ENCODE results near the gene HPCA. TPM values are rescaled to one million over a fixed set of nuclear protein-coding genes. Genes with fewer than 3 reads are reported as not detected.

The HPCA gene
- total RNA-seq, 4 donors from 2014 or later: 1.2 TPM; not detected in 3

GRCh38 chr1:32884726-32885125, 1.6 kb upstream of the HPCA start:
- no peak for TF ChIP-seq CTCF (IDR thresholded peaks at IDR 0.05)
- DNase-seq (ENCODE audit: low spot score) (no peak), ATAC-seq (ENCODE audit: low FRiP score) (no peak)

DNA sequence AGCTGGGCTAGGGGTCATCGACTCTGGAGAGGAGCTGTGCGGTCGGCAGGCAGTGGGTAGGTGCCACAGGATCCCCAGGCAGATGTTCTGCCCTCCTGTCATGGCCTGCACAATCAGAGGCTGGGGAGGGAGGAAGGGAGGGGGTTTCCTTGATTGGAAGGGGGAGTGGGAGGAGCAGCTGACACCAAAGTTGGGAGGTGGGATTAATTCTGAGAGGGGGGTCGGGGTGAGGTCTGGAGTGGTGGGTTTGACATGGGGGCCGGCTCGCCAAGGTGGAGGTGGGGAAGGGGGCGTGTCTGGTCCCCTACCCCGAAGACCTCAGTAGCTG, 651 bp upstream of the HPCA start:
- no peak for DNase-seq (ENCODE audit: low spot score)
- ATAC-seq (ENCODE audit: low FRiP score): no peak
- TF ChIP-seq CTCF (IDR thresholded peaks at IDR 0.05): no peak

- DNase-seq (ENCODE audit: low spot score): no peak
- no peak for TF ChIP-seq CTCF (IDR thresholded peaks at IDR 0.05)
- no peak for ATAC-seq (ENCODE audit: low FRiP score)
Observed at GRCh38 chr1:32886828-32887414, 630 bp downstream of the HPCA start.

DNA sequence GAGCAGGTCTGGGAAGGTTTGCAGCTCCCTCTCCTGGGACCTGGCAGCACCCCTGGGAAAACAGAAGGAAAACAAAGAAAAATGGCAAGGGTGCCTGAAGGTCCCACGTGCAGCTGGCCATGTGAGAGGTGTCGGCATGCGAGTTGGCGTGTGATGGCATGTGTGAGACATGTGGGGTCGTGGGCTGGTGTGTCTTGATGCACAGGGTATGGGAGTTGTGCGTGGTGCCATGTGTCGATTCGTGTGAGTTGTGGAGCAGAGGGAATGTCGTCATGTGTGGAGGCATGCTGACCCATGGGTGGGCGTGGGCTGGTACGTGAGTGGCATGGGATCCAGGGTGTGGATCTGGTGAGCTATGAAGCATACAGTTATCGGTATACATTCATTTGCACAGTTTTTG, 1.3 kb downstream of the HPCA start:
- DNase-seq (ENCODE audit: low spot score) (no peak), ATAC-seq (ENCODE audit: low FRiP score) (no peak)
- no peak for TF ChIP-seq CTCF (IDR thresholded peaks at IDR 0.05)

- no peak for ATAC-seq (ENCODE audit: low FRiP score)
- no peak for DNase-seq (ENCODE audit: low spot score)
- TF ChIP-seq CTCF (IDR thresholded peaks at IDR 0.05): no peak
Observed at GRCh38 chr1:32888134-32888533, 1.8 kb downstream of the HPCA start.

DNA sequence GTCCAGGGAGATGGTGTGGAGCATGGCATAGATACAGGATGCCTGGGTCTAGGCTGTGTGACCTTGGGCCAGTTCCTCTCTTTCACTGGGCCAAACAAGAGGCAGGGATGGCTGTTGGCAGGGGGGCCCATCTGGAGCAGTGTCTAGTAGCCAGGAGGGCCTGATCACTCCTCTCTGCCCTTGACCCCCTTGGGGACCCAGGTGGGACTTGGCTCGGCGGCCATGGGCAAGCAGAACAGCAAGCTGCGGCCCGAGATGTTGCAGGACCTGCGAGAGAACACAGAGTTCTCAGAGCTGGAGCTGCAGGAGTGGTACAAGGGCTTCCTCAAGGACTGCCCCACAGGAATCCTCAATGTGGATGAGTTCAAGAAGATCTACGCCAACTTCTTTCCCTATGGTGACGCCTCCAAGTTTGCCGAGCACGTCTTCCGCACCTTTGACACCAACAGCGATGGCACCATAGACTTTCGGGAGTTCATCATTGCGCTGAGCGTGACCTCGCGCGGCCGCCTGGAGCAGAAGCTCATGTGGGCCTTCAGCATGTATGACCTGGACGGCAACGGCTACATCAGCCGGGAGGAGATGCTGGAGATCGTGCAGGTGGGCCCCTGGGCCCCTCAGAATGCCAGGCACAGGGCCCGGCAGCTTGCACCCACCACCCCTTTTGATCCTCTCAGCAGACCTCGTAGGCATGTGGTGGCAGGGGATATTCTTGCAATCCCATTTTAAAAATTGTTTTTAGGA, 2.6 kb downstream of the HPCA start:
- no peak for DNase-seq (ENCODE audit: low spot score)
- no peak for TF ChIP-seq CTCF (IDR thresholded peaks at IDR 0.05)
- no peak for ATAC-seq (ENCODE audit: low FRiP score)

DNA sequence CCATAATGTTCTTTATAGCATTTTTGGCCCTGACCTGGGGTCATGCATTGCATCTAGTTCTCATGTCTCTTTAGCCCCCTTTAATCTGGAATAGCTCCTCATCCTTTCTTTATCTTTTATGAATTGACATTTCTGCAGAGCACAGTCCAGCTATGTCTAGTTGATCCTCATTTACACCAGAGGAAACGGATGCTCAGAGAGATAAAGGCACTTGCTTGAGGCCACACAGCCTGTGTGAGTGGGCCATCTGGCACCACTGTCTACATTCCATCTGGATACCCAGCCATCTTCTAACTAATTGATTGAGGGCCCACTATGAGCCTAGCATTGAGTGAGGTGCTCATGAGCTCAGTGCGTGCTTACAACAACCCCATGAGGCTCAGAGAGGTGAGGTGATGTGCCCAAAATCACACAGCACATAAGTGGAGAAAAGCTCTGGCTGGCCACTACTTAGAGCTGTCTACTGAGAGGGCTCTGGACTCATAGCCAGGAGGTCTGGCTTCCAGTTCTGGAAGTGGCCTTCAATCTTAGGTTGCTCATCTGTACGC, 3.5 kb downstream of the HPCA start:
- DNase-seq (ENCODE audit: low spot score): no peak
- no peak for ATAC-seq (ENCODE audit: low FRiP score)
- no peak for TF ChIP-seq CTCF (IDR thresholded peaks at IDR 0.05)

Data from omental fat pad (tissue), 4 donors.